Natural killer cell (primary cell): Measurements from ENCODE around the gene APOL1. TPM values are rescaled to one million over a fixed set of nuclear protein-coding genes. Genes with fewer than 3 reads are reported as not detected.
"Not testable (repeated sequence)": the region's sequence is repeated elsewhere in the genome, so short reads cannot be mapped to it uniquely, and the experiment has no call there.

Experiments
- ATAC-seq, 3 donors: fragments of 150-1000 bp in 2 of 3; fragments of 200-7000 bp in 1 of 3; cut with Tn5 transposase; 1 replicate in 1 of 3; 2 replicates in 2 of 3; pipeline ENCODE4 v1.10.0; 2021; ENCODE audit warnings: mild to moderate bottlenecking in 2 of 3, moderate library complexity in 2 of 3
- DNase-seq, 2 donors: peaks; one replicate each; pipeline versions ENCODE4 v3.0.0 to v3.0.0-alpha.2; 2013 to 2021; ENCODE audit warnings: mixed read lengths in 1 of 2
- H3K27ac ChIP-seq: one replicate; pipeline ENCODE4 v1.5.1; 2013; ENCODE audit warnings: mild to moderate bottlenecking, low read length
- H3K27me3 ChIP-seq: one replicate; pipeline ENCODE4 v1.6.1; 2013; ENCODE audit warnings: low read length; ENCODE audit not compliant: control insufficient read depth, insufficient read depth
- H3K36me3 ChIP-seq: one replicate; pipeline ENCODE4 v1.6.1; 2013; ENCODE audit warnings: low read length; ENCODE audit not compliant: control insufficient read depth, insufficient read depth
- H3K4me1 ChIP-seq: one replicate; pipeline ENCODE4 v1.6.1; 2013; ENCODE audit warnings: low read length; ENCODE audit not compliant: control insufficient read depth, insufficient read depth
- H3K4me3 ChIP-seq: one replicate; pipeline ENCODE4 v1.5.1; 2013; ENCODE audit warnings: low read length
- H3K9me3 ChIP-seq: one replicate; pipeline ENCODE4 v1.6.1; 2013; ENCODE audit warnings: low read length; ENCODE audit not compliant: control insufficient read depth, insufficient read depth
- H3K27ac Mint-ChIP-seq, 2 donors: one replicate each; pipeline ENCODE4 v1.8.0; 2022; ENCODE audit warnings: mild to moderate bottlenecking in 2 of 2, mixed read lengths in 2 of 2, moderate library complexity in 1 of 2
- H3K27me3 Mint-ChIP-seq, 2 donors: one replicate each; pipeline ENCODE4 v1.8.0; 2022; ENCODE audit warnings: low read depth in 2 of 2, mixed read lengths in 2 of 2
- H3K36me3 Mint-ChIP-seq: one replicate; pipeline ENCODE4 v1.8.0; 2022; ENCODE audit warnings: mixed read lengths
- H3K4me1 Mint-ChIP-seq, 2 donors: one replicate each; pipeline ENCODE4 v1.8.0; 2022; ENCODE audit warnings: mixed read lengths in 2 of 2
- H3K4me3 Mint-ChIP-seq: one replicate; pipeline ENCODE4 v1.8.0; 2022; ENCODE audit warnings: mild to moderate bottlenecking, moderate library complexity, mixed read lengths
- H3K9me3 Mint-ChIP-seq, 2 donors: one replicate each; pipeline ENCODE4 v1.8.0; 2022; ENCODE audit warnings: mixed read lengths in 2 of 2
- whole genome bisulfite sequencing: methylation state at CpG from one replicate; pipeline ENCODE4 v1.1.7; 2013; ENCODE audit warnings: missing lambda C conversion rate; ENCODE audit not compliant: insufficient coverage; 5-methylcytosine and 5-hydroxymethylcytosine counted together
- intact Hi-C: fragments of 100-400 bp; cut with micrococcal nuclease; formaldehyde crosslinking; loops from one replicate; pipeline ENCODE4 v1.14.2; 2022
- total RNA-seq, 4 donors: library from RNA; stranded (reverse); fragments of 120-200 nt in 1 of 4; gene quantifications; one replicate each; pipeline versions ENCODE4 v1.2.3 to v1.2.4, GENCODE V29; 2013 to 2022
- TF ChIP-seq, protein P1 (sequence below): fragments of 200-600 bp; IDR thresholded peaks from one replicate; pipeline ENCODE4 v1.8.0; 2022; ENCODE audit warnings: antibody characterized with exemption

The APOL1 gene
- total RNA-seq, 3 donors from 2014 or later (not counting 1 experiment from before 2014, with no cell fraction given) = 39.5 to 51.2 (median 49.6) TPM

DNA sequence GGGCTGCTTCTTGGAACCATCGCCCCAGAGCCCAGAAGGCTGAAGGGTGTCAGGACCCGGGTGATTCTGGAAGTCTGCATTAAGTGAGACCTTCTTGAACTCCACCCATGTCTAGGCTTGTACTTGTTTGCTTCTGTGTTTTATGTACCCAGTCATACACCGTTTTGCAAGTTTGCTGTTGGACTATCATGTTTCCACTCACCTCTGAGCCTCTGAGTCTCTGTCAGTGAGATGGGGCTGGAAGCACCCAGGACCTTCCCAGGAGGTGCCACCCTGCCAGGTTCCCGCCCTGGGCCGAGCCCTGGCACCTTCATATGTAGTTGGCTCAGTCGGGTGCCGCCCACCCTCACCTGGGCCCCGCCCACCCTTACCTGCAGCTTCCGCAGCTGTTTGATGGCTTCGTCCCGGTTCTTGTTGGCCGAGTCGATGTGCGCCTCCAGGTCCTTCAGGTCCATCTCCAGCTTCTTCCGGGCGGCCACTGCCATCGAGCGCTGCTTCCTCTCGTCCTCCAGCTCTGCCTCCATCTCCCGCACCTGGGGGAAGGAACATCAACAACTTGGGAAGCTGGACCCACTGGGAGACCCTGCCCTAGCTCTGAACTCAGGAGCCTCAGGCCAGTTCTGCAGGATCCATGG, 35.1 kb downstream of the APOL1 start:
- Mint-ChIP-seq H3K36me3 (peaks cover 14% of the 10 kb centered on the region), H3K27ac (peak overlapping the region in 1 of 2 donors; percentile 86), H3K27me3 (no peaks in the 10 kb centered on the region), H3K9me3 (no peaks in the 10 kb centered on the region), H3K4me3 (no peak overlapping the region), H3K4me1 (peaks cover 44 to 46% of the 10 kb centered on the region in 2 donors)
- no peak overlapping the region for H3K4me3 ChIP-seq
- no peak for ATAC-seq
- no peak for DNase-seq
- intact Hi-C loops = no loop called here
- 94% methylated on average over 20 of the region's 20 CpGs for WGBS
- H3K27ac ChIP-seq = no peak overlapping the region
- H3K36me3 ChIP-seq = peaks cover 81% of the 10 kb centered on the region
- H3K27me3 ChIP-seq = no peaks in the 10 kb centered on the region
- H3K4me1 ChIP-seq = peaks cover 52% of the 10 kb centered on the region
- TF ChIP-seq, protein P1, sequence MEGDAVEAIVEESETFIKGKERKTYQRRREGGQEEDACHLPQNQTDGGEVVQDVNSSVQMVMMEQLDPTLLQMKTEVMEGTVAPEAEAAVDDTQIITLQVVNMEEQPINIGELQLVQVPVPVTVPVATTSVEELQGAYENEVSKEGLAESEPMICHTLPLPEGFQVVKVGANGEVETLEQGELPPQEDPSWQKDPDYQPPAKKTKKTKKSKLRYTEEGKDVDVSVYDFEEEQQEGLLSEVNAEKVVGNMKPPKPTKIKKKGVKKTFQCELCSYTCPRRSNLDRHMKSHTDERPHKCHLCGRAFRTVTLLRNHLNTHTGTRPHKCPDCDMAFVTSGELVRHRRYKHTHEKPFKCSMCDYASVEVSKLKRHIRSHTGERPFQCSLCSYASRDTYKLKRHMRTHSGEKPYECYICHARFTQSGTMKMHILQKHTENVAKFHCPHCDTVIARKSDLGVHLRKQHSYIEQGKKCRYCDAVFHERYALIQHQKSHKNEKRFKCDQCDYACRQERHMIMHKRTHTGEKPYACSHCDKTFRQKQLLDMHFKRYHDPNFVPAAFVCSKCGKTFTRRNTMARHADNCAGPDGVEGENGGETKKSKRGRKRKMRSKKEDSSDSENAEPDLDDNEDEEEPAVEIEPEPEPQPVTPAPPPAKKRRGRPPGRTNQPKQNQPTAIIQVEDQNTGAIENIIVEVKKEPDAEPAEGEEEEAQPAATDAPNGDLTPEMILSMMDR = no peak
- H3K9me3 ChIP-seq = no peaks in the 10 kb centered on the region

- Histone ChIP-seq H3K9me3 (no peaks in the 10 kb centered on the region), H3K27ac (no peak overlapping the region), H3K4me3 (no peak overlapping the region), H3K4me1 (peaks cover 60% of the 10 kb centered on the region), H3K36me3 (peaks cover 83% of the 10 kb centered on the region), H3K27me3 (no peaks in the 10 kb centered on the region)
- no peak for DNase-seq
- TF ChIP-seq, protein P1 = no peak
- H3K4me3 Mint-ChIP-seq = peak overlapping the region; percentile 89
- H3K27ac Mint-ChIP-seq = peak overlapping the region; percentile 86 to 90
- intact Hi-C loops = no loop called here
- H3K4me1 Mint-ChIP-seq = peaks cover 44 to 46% of the 10 kb centered on the region in 2 donors
- no peaks in the 10 kb centered on the region for H3K9me3 Mint-ChIP-seq
- no peak for ATAC-seq
- WGBS = 96% methylated on average over 33 of the region's 33 CpGs
- no peaks in the 10 kb centered on the region for H3K27me3 Mint-ChIP-seq
- peaks cover 14% of the 10 kb centered on the region for H3K36me3 Mint-ChIP-seq
These were observed 35.9 kb downstream of the APOL1 start for GRCh38 chr22:36288571-36289405.

DNA sequence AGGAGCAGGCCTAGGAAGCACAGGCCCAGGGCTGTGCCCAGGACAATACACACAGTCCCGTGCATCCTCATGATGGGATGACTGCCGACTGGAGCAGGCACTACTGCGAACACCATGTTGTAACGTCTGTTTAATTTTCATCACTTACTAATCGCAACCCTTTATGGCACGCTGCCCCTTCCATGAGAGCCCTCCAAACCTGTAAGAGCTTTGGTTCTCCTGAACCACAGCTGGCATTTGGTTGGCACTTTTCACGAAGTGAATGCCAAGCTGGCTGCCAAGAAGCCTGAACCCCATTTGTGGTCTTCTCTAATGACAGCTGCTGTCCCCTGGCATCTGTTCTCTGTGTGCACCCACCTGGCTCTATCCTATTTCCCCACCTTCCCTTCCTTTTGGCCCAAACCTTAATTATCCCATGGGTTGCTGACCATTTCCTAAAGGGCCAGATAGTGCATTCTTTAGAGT, 36.5 kb downstream of the APOL1 start:
- Histone ChIP-seq H3K4me1 (peaks cover 60% of the 10 kb centered on the region), H3K4me3 (no peak overlapping the region), H3K27ac (peak overlapping the region; percentile 44), H3K9me3 (no peaks in the 10 kb centered on the region), H3K36me3 (peaks cover 83% of the 10 kb centered on the region), H3K27me3 (no peaks in the 10 kb centered on the region)
- H3K36me3 Mint-ChIP-seq = peaks cover 14% of the 10 kb centered on the region
- H3K27ac Mint-ChIP-seq = peak overlapping the region; percentile 86 to 90
- H3K9me3 Mint-ChIP-seq = no peaks in the 10 kb centered on the region
- peak overlapping the region; percentile 89 for H3K4me3 Mint-ChIP-seq
- ATAC-seq (no peak), DNase-seq (no peak)
- TF ChIP-seq, protein P1 = no peak
- intact Hi-C loops = no loop called here
- WGBS = 90% methylated on average over 7 of the region's 7 CpGs
- H3K27me3 Mint-ChIP-seq = no peaks in the 10 kb centered on the region
- H3K4me1 Mint-ChIP-seq = peaks cover 44 to 46% of the 10 kb centered on the region in 2 donors

DNA sequence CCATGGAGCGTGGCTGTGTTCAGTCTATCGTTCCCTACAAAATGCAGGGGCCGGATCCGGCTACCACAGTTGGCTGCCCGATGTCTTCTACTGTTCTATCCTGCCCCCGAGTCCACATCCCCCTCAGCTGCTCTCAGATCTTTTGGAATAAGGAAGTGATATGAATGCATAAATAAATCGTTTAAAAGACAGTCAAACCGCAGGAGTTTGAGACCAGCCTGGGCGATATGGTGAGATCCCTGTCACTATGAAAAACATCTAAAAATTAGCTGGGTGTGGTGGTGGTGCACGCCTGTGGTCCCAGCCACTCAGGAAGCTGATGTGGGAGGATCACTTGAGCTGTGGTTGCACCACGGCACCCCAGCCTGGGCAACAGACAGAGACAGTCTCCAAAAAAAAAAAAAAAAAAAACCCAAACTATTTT, 37.0 kb downstream of the APOL1 start:
- H3K9me3 Mint-ChIP-seq, H3K9me3 ChIP-seq, intact Hi-C loops, H3K27me3 ChIP-seq, H3K4me3 ChIP-seq, H3K27me3 Mint-ChIP-seq: not testable (repeated sequence)
- H3K36me3 ChIP-seq = peaks cover 83% of the 10 kb centered on the region
- Mint-ChIP-seq H3K4me3 (peak overlapping the region; percentile 89), H3K36me3 (peaks cover 14% of the 10 kb centered on the region), H3K4me1 (peaks cover 44 to 46% of the 10 kb centered on the region in 2 donors), H3K27ac (peak overlapping the region; percentile 86 to 90)
- peaks cover 60% of the 10 kb centered on the region for H3K4me1 ChIP-seq
- H3K27ac ChIP-seq = peak overlapping the region; percentile 44
- DNase-seq = peak in 1 of 2 donors; percentile 76
- 57% methylated on average over 9 of the region's 11 CpGs for WGBS
- ATAC-seq = peak; percentile 44 to 74 (median 53)

- intact Hi-C loops, H3K9me3 ChIP-seq, DNase-seq, H3K4me3 ChIP-seq, H3K9me3 Mint-ChIP-seq, H3K27me3 ChIP-seq, H3K27me3 Mint-ChIP-seq, H3K27ac ChIP-seq: not testable (repeated sequence)
- Histone ChIP-seq H3K36me3 (peaks cover 83% of the 10 kb centered on the region), H3K4me1 (peaks cover 60% of the 10 kb centered on the region)
- H3K4me3 Mint-ChIP-seq = peak overlapping the region; percentile 17
- peaks cover 16% of the 10 kb centered on the region for H3K36me3 Mint-ChIP-seq
- peak overlapping the region; percentile 86 to 90 for H3K27ac Mint-ChIP-seq
- peak in 1 of 3 donors; percentile 6 for ATAC-seq
- WGBS = 95% methylated on average over 6 of the region's 40 CpGs
- peaks cover 44 to 46% of the 10 kb centered on the region in 2 donors for H3K4me1 Mint-ChIP-seq
These were observed 37.6 kb downstream of the APOL1 start for GRCh38 chr22:36290391-36291075.
